T-helper 2 cell treated with Interferon-gamma antibody and Interleukin-4, amounts not matched to agents 5 μg/mL and 100 μg/mL, for 36 hours (primary cell): ENCODE results near the gene ILF3.

Source experiments
- DNase-seq: peaks from one replicate; pipeline ENCODE4 v3.0.0; 2021; ENCODE audit warnings: low spot score
- H3K27ac Mint-ChIP-seq: one replicate; pipeline ENCODE4 v1.8.0; 2021; ENCODE audit warnings: mild to moderate bottlenecking, mixed read lengths
- H3K27me3 Mint-ChIP-seq: one replicate; pipeline ENCODE4 v1.8.0; 2021; ENCODE audit warnings: low read depth, mixed read lengths
- H3K36me3 Mint-ChIP-seq: one replicate; pipeline ENCODE4 v1.8.0; 2021; ENCODE audit warnings: low read depth, mixed read lengths
- H3K4me1 Mint-ChIP-seq: one replicate; pipeline ENCODE4 v1.8.0; 2021; ENCODE audit warnings: low read depth, mixed read lengths
- H3K4me3 Mint-ChIP-seq: one replicate; pipeline ENCODE4 v1.8.0; 2022; ENCODE audit warnings: mild to moderate bottlenecking, moderate library complexity, mixed read lengths
- H3K9me3 Mint-ChIP-seq: one replicate; pipeline ENCODE4 v1.8.0; 2021; ENCODE audit warnings: mixed read lengths

ILF3 gene

DNA sequence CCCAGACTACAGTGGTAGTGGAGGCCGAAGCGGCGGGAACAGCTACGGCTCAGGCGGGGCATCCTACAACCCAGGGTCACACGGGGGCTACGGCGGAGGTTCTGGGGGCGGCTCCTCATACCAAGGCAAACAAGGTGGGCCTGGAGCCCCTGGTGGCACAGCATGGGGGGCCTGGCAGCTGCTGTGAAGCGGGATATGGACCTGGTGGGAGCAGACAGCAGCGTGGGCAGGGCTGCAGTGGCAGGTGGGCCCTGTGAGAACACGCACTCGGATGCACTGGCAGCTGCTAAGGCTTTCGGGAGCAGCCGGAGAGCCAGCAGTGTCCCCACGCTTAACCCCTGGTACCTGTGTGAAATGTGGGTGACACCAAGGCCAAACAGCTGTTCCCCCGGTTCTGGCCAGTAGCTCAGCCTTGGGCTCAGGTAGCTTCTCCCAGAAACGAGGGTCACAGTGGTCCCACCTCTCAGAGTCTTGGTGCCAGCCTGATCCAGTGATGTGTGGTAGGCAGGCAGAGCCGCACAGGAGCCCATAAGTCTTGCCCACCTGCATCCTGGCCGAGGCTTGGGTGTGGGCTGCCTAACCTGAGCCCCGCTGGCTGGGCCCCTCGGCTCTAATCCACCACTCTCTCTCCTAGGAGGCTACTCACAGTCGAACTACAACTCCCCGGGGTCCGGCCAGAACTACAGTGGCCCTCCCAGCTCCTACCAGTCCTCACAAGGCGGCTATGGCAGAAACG lies 34.6 kb downstream of the ILF3 start:
- H3K27me3 Mint-ChIP-seq: no peaks in the 10 kb centered on the region
- no peaks in the 10 kb centered on the region for H3K4me1 Mint-ChIP-seq
- H3K36me3 Mint-ChIP-seq: peaks cover 47% of the 10 kb centered on the region
- DNase-seq: no peak
- H3K27ac Mint-ChIP-seq: no peak overlapping the region
- no peak overlapping the region for H3K4me3 Mint-ChIP-seq
- no peaks in the 10 kb centered on the region for H3K9me3 Mint-ChIP-seq

DNA sequence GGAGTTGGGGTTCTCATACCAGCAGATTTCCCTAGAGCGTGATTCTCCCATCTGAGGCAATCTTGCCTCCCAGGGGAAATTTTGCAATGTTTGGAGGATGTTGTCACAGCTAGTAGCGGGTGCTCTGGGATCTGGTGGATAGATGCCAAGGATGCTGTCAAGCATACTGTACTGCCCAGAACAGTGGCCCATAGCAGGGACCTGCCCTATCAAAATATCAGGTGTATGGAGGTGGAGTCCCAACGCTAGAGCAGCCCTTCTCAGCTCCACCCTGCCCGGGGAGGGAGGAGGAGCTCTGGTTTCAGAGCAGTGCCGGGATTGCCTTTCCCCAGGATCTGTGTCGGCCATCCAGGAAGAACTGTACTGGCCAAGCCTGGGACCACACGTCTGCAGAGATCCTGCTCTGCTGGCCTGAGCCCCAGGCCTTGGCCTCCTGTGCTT lies 36.2 kb downstream of the ILF3 start:
- H3K9me3 Mint-ChIP-seq: no peaks in the 10 kb centered on the region
- H3K27ac Mint-ChIP-seq: no peak overlapping the region
- no peak overlapping the region for H3K4me3 Mint-ChIP-seq
- H3K4me1 Mint-ChIP-seq: peaks cover 5% of the 10 kb centered on the region
- DNase-seq: no peak
- H3K36me3 Mint-ChIP-seq: peaks cover 39% of the 10 kb centered on the region
- H3K27me3 Mint-ChIP-seq: no peaks in the 10 kb centered on the region

DNA sequence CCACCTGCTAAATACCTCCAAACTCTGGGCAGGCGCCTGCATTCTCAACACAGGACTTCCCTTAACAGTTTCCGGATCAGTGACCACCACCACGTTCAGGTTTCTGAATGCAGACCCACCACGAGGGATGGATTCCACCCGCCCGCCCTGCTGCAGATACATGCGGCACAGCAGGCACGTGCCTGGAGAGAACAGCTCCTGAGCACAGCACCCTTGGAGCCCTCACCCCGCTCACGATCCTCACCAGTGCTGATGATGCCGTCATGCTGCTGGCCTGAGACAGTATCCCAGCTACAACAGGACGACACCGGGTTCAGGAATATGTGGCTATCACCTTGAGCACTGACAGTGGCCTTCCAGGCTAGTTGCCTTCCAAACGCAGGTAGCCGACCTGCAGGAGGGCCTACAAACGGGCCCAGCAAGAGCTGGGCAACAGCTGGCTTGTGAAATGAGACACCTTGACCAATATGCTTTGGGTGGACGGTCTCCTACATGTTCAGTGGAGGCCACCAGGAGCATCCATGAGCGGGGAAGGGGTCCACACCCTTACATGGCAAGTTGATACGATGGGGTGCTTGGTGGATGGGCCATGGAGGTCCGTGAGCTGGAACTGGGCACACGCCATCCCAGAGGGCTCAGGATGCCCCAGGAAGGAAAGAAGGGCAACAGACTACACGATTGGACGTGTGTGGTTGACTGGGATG lies 37.2 kb downstream of the ILF3 start:
- Mint-ChIP-seq H3K9me3 (no peaks in the 10 kb centered on the region), H3K27ac (no peak overlapping the region), H3K27me3 (peaks cover 3% of the 10 kb centered on the region), H3K36me3 (peaks cover 37% of the 10 kb centered on the region), H3K4me1 (peaks cover 10% of the 10 kb centered on the region), H3K4me3 (no peak overlapping the region)
- no peak for DNase-seq

DNA sequence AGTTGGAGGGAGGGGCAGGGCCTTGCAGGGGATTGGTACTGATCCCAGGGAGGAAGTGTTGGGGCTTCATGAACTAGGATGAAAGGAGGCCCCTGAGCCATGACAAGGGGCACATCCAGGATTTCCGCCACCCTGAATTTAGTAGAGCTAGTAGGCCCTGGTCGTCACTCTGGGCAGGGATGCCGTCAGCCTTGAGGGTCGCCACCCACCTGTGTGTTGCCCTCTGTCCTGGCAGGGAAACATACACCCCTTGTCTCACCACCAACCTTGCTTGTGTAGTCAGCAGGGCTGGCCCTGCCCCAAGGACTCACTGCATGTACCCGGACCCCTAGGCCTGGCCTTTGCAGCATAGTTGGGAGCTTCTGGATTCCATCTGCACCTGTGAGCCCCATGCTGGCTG lies 37.7 kb downstream of the ILF3 start:
- DNase-seq: no peak
- Mint-ChIP-seq H3K36me3 (peaks cover 33% of the 10 kb centered on the region), H3K4me3 (no peak overlapping the region), H3K27me3 (peaks cover 4% of the 10 kb centered on the region), H3K27ac (no peak overlapping the region), H3K9me3 (no peaks in the 10 kb centered on the region), H3K4me1 (peaks cover 11% of the 10 kb centered on the region)

DNA sequence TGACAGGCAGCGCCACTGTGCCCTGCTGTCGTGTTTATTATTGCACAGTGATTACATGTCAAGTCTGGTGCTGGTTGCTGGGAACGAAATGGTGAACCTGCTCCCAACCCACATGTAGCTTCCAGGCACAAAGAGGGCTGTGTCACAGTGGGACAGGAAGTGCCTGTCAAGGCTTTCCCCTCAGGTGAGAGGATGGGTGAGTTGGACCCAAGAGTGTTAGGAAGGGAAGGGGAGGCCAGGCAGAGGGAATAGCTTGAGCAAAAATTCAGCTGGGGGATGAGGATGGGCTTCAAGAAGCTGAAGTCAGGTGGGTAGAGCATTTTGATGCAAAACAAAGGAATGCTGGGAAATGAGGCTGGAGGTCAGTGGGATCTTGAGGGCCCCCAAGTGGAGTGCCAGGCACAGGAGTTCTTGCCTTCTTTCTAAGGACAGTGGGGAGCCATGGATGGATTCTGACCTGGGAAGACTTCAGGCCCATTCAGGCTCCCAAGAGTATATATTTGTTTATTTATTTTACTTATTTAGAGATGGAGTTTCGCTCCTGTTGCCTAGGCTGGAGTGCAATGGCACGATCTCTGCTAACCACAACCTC lies 38.6 kb downstream of the ILF3 start:
- DNase-seq: no peak
- H3K9me3 Mint-ChIP-seq: no peaks in the 10 kb centered on the region
- H3K4me1 Mint-ChIP-seq: peaks cover 11% of the 10 kb centered on the region
- peaks cover 4% of the 10 kb centered on the region for H3K27me3 Mint-ChIP-seq
- peaks cover 32% of the 10 kb centered on the region for H3K36me3 Mint-ChIP-seq
- H3K4me3 Mint-ChIP-seq: no peak overlapping the region
- H3K27ac Mint-ChIP-seq: no peak overlapping the region

DNA sequence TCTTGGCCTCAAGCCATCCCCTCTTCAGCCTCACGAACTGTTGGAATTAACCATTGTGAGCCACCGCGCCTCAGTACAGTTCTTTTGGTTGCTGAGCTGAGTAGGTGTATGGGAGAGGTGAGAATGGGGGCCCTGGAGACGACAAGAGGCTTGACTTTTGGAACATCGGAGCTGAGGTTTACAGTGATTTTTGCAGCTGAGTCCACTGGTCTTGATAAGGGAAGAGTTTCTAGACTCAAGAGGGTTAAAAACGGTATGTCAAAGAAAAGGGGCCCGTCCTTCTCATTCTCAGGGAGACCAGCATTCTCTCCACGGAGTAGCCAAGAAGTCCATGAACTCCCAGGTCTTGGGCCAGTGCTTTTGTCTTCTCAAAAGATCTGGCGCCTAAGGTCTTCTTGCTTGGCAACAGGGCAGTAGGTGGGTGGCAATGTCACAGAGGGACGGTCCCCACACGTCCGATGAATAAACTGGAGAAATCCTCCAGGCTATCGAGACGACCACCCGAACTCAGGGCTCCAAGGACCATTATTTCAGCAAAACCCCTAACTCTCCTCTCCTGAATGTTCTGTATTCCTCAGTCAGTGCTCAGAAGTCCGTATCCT lies 40.7 kb downstream of the ILF3 start:
- Mint-ChIP-seq H3K4me3 (no peak overlapping the region), H3K27me3 (peaks cover 4% of the 10 kb centered on the region), H3K36me3 (peaks cover 22% of the 10 kb centered on the region), H3K9me3 (no peaks in the 10 kb centered on the region), H3K4me1 (peaks cover 11% of the 10 kb centered on the region), H3K27ac (no peak overlapping the region)
- no peak for DNase-seq

DNA sequence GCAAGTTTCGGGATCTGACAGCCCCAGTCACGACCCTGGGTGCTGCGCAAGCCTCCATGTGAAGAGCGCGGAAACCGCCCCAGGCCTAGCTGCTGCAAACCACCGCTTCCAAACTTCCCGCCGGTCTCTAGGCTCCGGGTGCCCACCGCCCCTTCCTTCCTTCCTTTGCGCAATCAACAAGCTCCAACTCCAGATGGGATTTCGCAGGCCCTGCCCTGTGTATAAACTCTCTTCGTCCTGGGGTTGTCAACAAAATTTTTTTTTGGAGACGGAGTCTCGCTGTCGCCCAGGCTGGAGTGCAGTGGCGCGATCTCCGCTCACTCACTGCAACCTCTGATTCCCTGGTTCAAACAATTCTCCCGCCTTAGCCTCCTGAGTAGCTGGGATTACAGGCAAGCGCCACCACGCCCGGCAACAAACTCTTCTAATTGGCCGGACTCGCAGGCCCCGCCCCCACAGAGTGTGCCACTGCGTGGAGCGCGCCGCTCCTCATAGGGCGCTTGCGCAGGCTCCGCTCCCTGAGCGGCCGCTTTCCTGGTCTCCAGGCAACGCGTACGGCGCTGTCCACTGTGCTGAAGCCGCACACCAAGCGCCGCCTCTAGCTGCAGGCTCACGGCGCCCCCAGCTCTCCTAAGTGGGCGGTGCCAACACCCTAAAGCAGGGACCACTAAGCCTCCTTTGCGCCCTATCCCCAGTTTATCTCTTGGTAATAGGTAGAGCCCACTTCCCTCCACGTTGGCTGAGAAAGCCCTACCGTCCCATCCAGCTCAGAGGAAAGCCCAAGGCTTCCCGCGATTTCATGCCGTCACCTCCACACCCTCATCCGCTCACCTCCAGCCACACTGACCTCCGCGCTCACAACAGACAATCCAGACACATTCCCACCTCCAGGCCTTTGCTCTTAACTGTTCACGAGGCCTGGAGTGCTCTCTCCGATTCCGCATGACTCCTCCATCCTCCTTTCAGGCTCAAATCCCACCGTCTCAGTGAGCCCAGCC lies 41.6 kb downstream of the ILF3 start:
- Mint-ChIP-seq H3K9me3 (no peaks in the 10 kb centered on the region), H3K4me1 (peaks cover 11% of the 10 kb centered on the region), H3K27me3 (peaks cover 4% of the 10 kb centered on the region), H3K27ac (peak overlapping the region; percentile 53), H3K36me3 (peaks cover 14% of the 10 kb centered on the region), H3K4me3 (peak overlapping the region; percentile 81)
- DNase-seq: peak; percentile 92

DNA sequence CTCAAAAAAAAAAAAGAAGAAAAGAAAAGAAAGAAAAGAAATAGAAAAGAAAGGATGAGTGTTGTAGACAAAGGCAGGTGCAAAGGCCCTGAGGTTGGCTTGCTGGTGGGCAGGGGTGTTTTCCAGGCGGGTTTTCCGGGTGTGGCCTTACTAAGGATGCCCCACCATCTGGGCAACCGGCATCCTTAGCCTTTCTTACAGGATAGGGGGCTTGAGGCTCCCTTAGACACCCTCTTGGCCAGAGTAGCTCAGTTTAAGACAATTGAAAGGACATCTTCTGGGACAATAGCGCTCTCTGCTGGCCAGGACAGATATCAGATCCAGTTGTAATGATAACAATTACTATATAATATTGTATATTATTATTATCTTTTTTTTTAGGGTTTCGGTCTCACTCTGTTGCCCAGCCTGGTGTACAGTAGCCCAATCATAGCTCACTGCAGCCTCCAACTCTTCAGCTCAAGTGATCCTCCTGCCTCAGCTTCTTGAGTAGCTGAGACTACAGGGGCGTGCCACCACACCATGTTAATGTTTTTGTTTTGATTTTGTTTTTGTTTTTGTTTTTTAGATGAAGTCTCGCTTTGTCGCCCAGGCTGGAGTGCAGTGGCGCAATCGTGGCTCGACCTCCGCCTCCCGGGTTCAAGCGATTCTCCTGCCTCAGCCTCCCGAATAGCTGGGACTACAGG lies 45.6 kb downstream of the ILF3 start:
- Mint-ChIP-seq H3K36me3 (peaks cover 2% of the 10 kb centered on the region), H3K4me3 (no peak overlapping the region), H3K9me3 (no peaks in the 10 kb centered on the region), H3K27me3 (peaks cover 4% of the 10 kb centered on the region), H3K27ac (no peak overlapping the region), H3K4me1 (peaks cover 18% of the 10 kb centered on the region)
- DNase-seq: peak; percentile 53

DNA sequence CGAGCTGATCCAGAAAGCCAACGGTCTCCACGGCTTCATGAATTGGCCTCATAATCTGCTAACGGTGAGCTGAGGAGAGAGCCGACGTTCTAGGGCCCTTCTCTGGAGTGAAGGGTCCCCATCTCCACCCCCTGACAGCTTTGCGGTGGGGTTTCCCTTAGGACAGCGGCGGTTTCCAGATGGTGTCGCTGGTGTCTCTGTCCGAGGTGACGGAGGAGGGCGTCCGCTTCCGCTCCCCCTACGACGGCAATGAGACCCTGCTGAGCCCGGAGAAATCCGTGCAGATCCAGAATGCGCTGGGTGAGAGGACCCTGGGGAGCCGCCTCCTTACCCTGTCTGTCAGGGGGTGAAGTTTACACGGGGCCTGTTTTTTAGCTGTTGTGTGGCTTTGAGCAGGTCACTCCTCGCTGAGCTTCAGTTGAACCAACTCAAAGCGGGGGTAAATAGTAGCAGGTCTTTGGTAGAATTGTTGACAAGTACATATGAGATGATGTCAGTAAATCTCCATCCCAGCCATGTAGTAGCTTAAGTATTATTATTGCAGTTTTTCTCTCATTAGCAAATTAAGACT lies 47.9 kb downstream of the ILF3 start:
- DNase-seq: no peak
- H3K36me3 Mint-ChIP-seq: peaks cover 2% of the 10 kb centered on the region
- H3K27me3 Mint-ChIP-seq: no peaks in the 10 kb centered on the region
- peak overlapping the region; percentile 87 for H3K27ac Mint-ChIP-seq
- no peaks in the 10 kb centered on the region for H3K9me3 Mint-ChIP-seq
- H3K4me1 Mint-ChIP-seq: peaks cover 6% of the 10 kb centered on the region
- H3K4me3 Mint-ChIP-seq: peak overlapping the region; percentile 94

DNA sequence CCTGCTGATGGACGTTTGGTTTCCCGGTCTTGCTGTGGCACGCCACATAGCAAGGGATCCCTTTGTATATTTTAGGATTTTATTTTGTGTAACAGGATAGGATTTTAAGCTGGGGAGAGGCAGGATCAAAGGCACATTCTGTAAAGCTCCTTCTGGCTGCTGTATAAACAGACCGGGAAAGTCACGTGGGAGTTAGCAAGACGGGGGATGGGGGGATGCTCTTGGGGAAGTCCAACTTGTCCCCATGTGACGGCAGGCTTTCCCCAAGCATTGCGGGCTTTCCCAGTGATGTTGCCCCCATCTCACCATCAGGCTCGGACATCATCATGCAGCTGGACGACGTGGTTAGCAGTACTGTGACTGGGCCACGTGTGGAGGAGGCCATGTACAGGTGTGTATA lies 52.8 kb downstream of the ILF3 start:
- Mint-ChIP-seq H3K4me1 (peaks cover 2% of the 10 kb centered on the region), H3K9me3 (no peaks in the 10 kb centered on the region), H3K36me3 (peaks cover 2% of the 10 kb centered on the region), H3K27me3 (no peaks in the 10 kb centered on the region), H3K27ac (no peak overlapping the region), H3K4me3 (no peak overlapping the region)
- DNase-seq: no peak

DNA sequence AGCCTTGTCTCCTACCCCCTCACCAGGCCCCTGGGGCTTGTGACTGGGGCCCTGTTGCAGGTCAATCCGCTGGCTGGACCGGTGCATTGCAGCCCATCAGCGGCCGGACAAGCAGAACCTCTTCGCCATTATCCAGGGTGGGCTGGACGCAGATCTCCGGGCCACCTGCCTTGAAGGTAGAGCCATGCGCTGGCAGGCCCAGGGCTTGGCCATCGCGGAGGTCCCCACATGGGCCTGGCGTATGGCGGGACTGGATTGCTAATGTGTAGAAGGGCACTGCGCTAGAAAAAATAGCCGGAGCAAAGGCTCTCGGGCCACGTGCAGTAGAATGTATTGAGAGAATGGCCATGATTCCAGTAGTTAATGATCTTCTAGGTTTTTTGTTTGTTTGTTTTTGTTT lies 53.3 kb downstream of the ILF3 start:
- Mint-ChIP-seq H3K4me1 (no peaks in the 10 kb centered on the region), H3K9me3 (no peaks in the 10 kb centered on the region), H3K36me3 (no peaks in the 10 kb centered on the region), H3K4me3 (no peak overlapping the region), H3K27me3 (no peaks in the 10 kb centered on the region), H3K27ac (no peak overlapping the region)
- DNase-seq: no peak

DNA sequence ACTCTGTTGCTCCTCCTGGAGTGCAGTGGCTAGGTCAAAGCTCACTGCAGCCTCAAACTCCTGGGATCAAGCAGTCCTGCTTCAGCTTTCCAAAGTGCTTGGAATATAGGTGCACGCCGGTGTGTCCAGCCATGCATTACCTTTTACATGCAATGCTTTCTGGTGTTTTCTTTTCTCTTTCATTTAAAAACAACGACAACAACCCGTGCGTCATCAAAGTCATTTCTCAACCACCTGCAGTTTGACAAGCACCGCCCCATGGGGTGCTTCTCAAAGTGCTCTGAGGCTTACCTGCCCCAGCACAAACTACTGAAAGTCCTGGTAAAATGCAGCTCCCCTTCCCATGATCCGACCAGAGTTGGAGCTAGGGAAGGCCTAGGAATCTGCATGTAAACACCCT lies 54.1 kb downstream of the ILF3 start:
- Mint-ChIP-seq H3K36me3 (peaks cover 1% of the 10 kb centered on the region), H3K4me3 (no peak overlapping the region), H3K4me1 (no peaks in the 10 kb centered on the region), H3K27me3 (no peaks in the 10 kb centered on the region), H3K9me3 (no peaks in the 10 kb centered on the region), H3K27ac (no peak overlapping the region)
- no peak for DNase-seq
